Measurements from ENCODE around the gene VAC14.

VAC14 gene

GRCh38 chr16:70760221-70760620, 40.7 kb downstream of the VAC14 start:
- TF ChIP-seq CTCF (IDR thresholded peaks at IDR 0.05): no peak
- no peak for DNase-seq (ENCODE audit: low spot score)
- Histone ChIP-seq H3K27ac (no peak overlapping the region), H3K4me3 (no peak overlapping the region)

- TF ChIP-seq CTCF (IDR thresholded peaks at IDR 0.05): no peak
- H3K4me3 ChIP-seq: no peak overlapping the region
- DNase-seq (ENCODE audit: low spot score): no peak
- no peak overlapping the region for H3K27ac ChIP-seq
Measured at GRCh38 chr16:70759666-70760065, 41.3 kb downstream of the VAC14 start.

GRCh38 chr16:70758786-70759185, 42.2 kb downstream of the VAC14 start:
- Histone ChIP-seq H3K4me3 (no peak overlapping the region), H3K27ac (no peak overlapping the region)
- no peak for DNase-seq (ENCODE audit: low spot score)
- no peak for TF ChIP-seq CTCF (IDR thresholded peaks at IDR 0.05)

- no peak overlapping the region for H3K4me3 ChIP-seq
- no peak for DNase-seq (ENCODE audit: low spot score)
- no peak overlapping the region for H3K27ac ChIP-seq
- no peak for TF ChIP-seq CTCF (IDR thresholded peaks at IDR 0.05)
Measured at GRCh38 chr16:70757183-70757582, 43.8 kb downstream of the VAC14 start.

GRCh38 chr16:70756071-70756470, 44.9 kb downstream of the VAC14 start:
- no peak for DNase-seq (ENCODE audit: low spot score)
- Histone ChIP-seq H3K4me3 (no peak overlapping the region), H3K27ac (no peak overlapping the region)
- TF ChIP-seq CTCF (IDR thresholded peaks at IDR 0.05): no peak

GRCh38 chr16:70754851-70755600, 45.9 kb downstream of the VAC14 start:
- H3K4me3 ChIP-seq: no peak overlapping the region
- TF ChIP-seq CTCF (IDR thresholded peaks at IDR 0.05): no peak
- DNase-seq (ENCODE audit: low spot score): no peak
- no peak overlapping the region for H3K27ac ChIP-seq

- Histone ChIP-seq H3K4me3 (no peak overlapping the region), H3K27ac (no peak overlapping the region)
- no peak for DNase-seq (ENCODE audit: low spot score)
- TF ChIP-seq CTCF (IDR thresholded peaks at IDR 0.05): no peak
Measured at GRCh38 chr16:70754371-70754770, 46.6 kb downstream of the VAC14 start.
